Fibroblast of lung (primary cell): ENCODE results near the gene ZSWIM2.

Source experiments
- EZH2 ChIP-seq: IDR thresholded peaks from 2 replicates; pipeline ENCODE4 v1.5.1; 2012; ENCODE audit warnings: low read length, control low read depth, mild to moderate bottlenecking; ENCODE audit errors: missing control alignments
- TF ChIP-seq, protein P1 (sequence below), 2 donors: IDR thresholded peaks in 1 of 2; conservative IDR thresholded peaks in 1 of 2; 1 replicate in 1 of 2; 2 replicates in 1 of 2; pipeline ENCODE4 v1.5.1; 2011 to 2012; ENCODE audit warnings: low read length in 2 of 2, control low read depth in 1 of 2, inconsistent platforms in 1 of 2, low read depth in 1 of 2, mild to moderate bottlenecking in 1 of 2

DNA sequence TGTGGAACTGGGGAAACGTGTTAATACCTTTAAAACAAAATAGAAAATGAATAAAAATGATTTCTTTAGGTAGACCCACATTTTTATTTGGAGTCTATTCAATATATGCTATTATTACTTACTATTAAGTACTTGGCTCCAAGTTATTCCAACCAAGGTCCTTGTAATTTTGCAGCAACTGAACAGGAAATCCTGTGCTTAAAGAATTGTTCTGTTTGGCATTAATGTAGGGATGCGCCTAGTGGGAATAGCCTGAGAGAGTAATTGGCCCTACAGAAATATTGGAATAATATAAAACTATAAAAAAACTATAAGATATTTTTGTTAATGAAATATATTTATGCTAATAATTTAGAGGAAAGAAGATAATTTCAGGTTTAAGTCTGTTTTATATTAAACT is 22.9 kb upstream of the ZSWIM2 start:
- TF ChIP-seq, protein P1, sequence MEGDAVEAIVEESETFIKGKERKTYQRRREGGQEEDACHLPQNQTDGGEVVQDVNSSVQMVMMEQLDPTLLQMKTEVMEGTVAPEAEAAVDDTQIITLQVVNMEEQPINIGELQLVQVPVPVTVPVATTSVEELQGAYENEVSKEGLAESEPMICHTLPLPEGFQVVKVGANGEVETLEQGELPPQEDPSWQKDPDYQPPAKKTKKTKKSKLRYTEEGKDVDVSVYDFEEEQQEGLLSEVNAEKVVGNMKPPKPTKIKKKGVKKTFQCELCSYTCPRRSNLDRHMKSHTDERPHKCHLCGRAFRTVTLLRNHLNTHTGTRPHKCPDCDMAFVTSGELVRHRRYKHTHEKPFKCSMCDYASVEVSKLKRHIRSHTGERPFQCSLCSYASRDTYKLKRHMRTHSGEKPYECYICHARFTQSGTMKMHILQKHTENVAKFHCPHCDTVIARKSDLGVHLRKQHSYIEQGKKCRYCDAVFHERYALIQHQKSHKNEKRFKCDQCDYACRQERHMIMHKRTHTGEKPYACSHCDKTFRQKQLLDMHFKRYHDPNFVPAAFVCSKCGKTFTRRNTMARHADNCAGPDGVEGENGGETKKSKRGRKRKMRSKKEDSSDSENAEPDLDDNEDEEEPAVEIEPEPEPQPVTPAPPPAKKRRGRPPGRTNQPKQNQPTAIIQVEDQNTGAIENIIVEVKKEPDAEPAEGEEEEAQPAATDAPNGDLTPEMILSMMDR (conservative IDR thresholded peaks at IDR 0.05 in 1 of 2, IDR thresholded peaks at IDR 0.05 in 1 of 2; ENCODE audit: low read depth in 1 of 2, low read length in 2 of 2): no peak
- no peak for TF ChIP-seq EZH2
